Neural cell (in vitro differentiated cells): ENCODE measurements around the gene PPP1R11. TPM values are rescaled to one million over a fixed set of nuclear protein-coding genes. Genes with fewer than 3 reads are reported as not detected.

Source experiments
- H2AFZ ChIP-seq: fragments of 200-600, 300-800 bp; sonication (generic), shearing (Covaris generic); 2 replicates; pipeline ENCODE4 v1.6.0; 2014; ENCODE audit warnings: low read depth, mild to moderate bottlenecking, antibody characterized with exemption, low read length, moderate library complexity
- H3F3A ChIP-seq: fragments of 200-600 bp; shearing (Covaris generic); 2 replicates; pipeline ENCODE4 v1.6.1; 2016; ENCODE audit warnings: mild to moderate bottlenecking, moderate library complexity, mixed read lengths, antibody characterized with exemption, low read length; ENCODE audit not compliant: insufficient read depth, poor library complexity, severe bottlenecking
- H3K27ac ChIP-seq: fragments of 200-600, 300-800 bp; sonication (generic), shearing (Covaris generic); 2 replicates; pipeline ENCODE4 v1.5.1; 2014; ENCODE audit warnings: mild to moderate bottlenecking, low read length, moderate library complexity
- H3K27me3 ChIP-seq: fragments of 300-800, 200-600 bp; sonication (generic), shearing (Covaris generic); 2 replicates; pipeline ENCODE4 v1.6.0; 2014; ENCODE audit warnings: mild to moderate bottlenecking, low read depth, low read length, moderate library complexity; ENCODE audit not compliant: insufficient read depth
- H3K36me3 ChIP-seq: fragments of 300-800, 200-600 bp; sonication (generic), shearing (Covaris generic); 2 replicates; pipeline ENCODE4 v1.5.1; 2014; ENCODE audit warnings: mild to moderate bottlenecking, antibody characterized with exemption, low read length, moderate library complexity; ENCODE audit not compliant: insufficient read depth
- H3K4me2 ChIP-seq: fragments of 300-800, 200-600 bp; sonication (generic), shearing (Covaris generic); 2 replicates; pipeline ENCODE4 v1.6.0; 2014; ENCODE audit warnings: mild to moderate bottlenecking, low read length
- H3K4me3 ChIP-seq: fragments of 300-800, 200-600 bp; sonication (generic), shearing (Covaris generic); 2 replicates; pipeline ENCODE4 v1.5.1; 2014; ENCODE audit warnings: mild to moderate bottlenecking, low read length, moderate library complexity
- H3K79me2 ChIP-seq: fragments of 200-600 bp; shearing (Covaris generic); replicated peaks from 2 replicates; pipeline ENCODE4 v1.6.0; 2014; ENCODE audit warnings: mild to moderate bottlenecking, low read length, moderate library complexity; ENCODE audit not compliant: insufficient read depth
- H3K9ac ChIP-seq: fragments of 300-800, 200-600 bp; sonication (generic), shearing (Covaris generic); 2 replicates; pipeline ENCODE4 v1.6.1; 2016; ENCODE audit warnings: mild to moderate bottlenecking, low read length, mixed read lengths
- H3K9me2 ChIP-seq: fragments of 200-600 bp; shearing (Covaris generic); 2 replicates; pipeline ENCODE4 v1.6.1; 2016; ENCODE audit warnings: mild to moderate bottlenecking, low read length, mixed read lengths; ENCODE audit not compliant: insufficient read depth
- H3K9me3 ChIP-seq: fragments of 200-600, 300-800 bp; sonication (generic), shearing (Covaris generic); 2 replicates; pipeline ENCODE4 v1.6.1; 2016; ENCODE audit warnings: mild to moderate bottlenecking, mixed run types, low read length, moderate library complexity, mixed read lengths
- H4K20me1 ChIP-seq: fragments of 200-600 bp; shearing (Covaris generic); 2 replicates; pipeline ENCODE4 v1.6.1; 2016; ENCODE audit warnings: mild to moderate bottlenecking, mixed run types; ENCODE audit not compliant: insufficient read depth
- EP300 ChIP-seq: fragments of 450-650 bp; conservative IDR thresholded peaks from 2 replicates; pipeline ENCODE4 v1.6.1; 2014; ENCODE audit warnings: antibody characterized with exemption, mild to moderate bottlenecking, moderate library complexity; ENCODE audit not compliant: poor library complexity, severe bottlenecking
- EZH2 ChIP-seq: fragments of 200-600, 300-800 bp; shearing (Covaris generic), sonication (generic); IDR thresholded peaks from 2 replicates; pipeline ENCODE4 v1.6.1; 2014; ENCODE audit warnings: antibody characterized with exemption, low read length, borderline replicate concordance, mild to moderate bottlenecking; ENCODE audit not compliant: insufficient read depth, poor library complexity, severe bottlenecking
- RAD21 ChIP-seq: fragments of 450-650 bp; conservative IDR thresholded peaks from 2 replicates; pipeline ENCODE4 v1.6.1; 2014; ENCODE audit warnings: antibody characterized with exemption, mild to moderate bottlenecking, moderate library complexity
- REST ChIP-seq: IDR thresholded peaks from 2 replicates; pipeline ENCODE4 v1.6.1; 2012; ENCODE audit warnings: borderline replicate concordance
- SMC3 ChIP-seq: fragments of 450-650 bp; conservative IDR thresholded peaks from 2 replicates; pipeline ENCODE4 v1.6.1; 2014; ENCODE audit warnings: antibody characterized with exemption, mild to moderate bottlenecking, moderate library complexity; ENCODE audit not compliant: poor library complexity
- TAF1 ChIP-seq: IDR thresholded peaks from 2 replicates; pipeline ENCODE4 v1.6.1; 2012; ENCODE audit warnings: low read depth
- polyA plus RNA-seq: library from polyadenylated mRNA; depleted of rRNA; stranded (reverse); fragments of >200 nt; gene quantifications from 2 replicates; pipeline ENCODE4 v1.2.3, GENCODE V29; 2014

The PPP1R11 gene
- polyA plus RNA-seq, 1 donor from 2014 or later = 39.7 TPM

- no peaks in the 10 kb centered on the region for H3K36me3 ChIP-seq
- H3F3A ChIP-seq = no peaks in the 10 kb centered on the region
- H2AFZ ChIP-seq = no peak overlapping the region
- no peak overlapping the region for H3K27ac ChIP-seq
- H3K9me3 ChIP-seq = peaks cover 3% of the 10 kb centered on the region
- peak overlapping the region; percentile 60 for H3K4me3 ChIP-seq
- no peaks in the 10 kb centered on the region for H3K9me2 ChIP-seq
- H4K20me1 ChIP-seq = no peaks in the 10 kb centered on the region
- no peaks in the 10 kb centered on the region for H3K79me2 ChIP-seq
- peaks cover 88% of the 10 kb centered on the region for H3K27me3 ChIP-seq
- H3K4me2 ChIP-seq = no peak overlapping the region
- TF ChIP-seq EP300 (no peak), EZH2 (no peak), REST (no peak), TAF1 (no peak), RAD21 (no peak), SMC3 (no peak)
- peak overlapping the region; percentile 9 for H3K9ac ChIP-seq
Observed at GRCh38 chr6:30074331-30075093, 7.5 kb downstream of the PPP1R11 start.

- H2AFZ ChIP-seq = no peak within 1 kb of the TSS
- H3K4me3 ChIP-seq = peak within 1 kb of the TSS; percentile 60
- H3K4me2 ChIP-seq = no peak within 1 kb of the TSS
- peaks cover 3% of the 10 kb centered on the region for H3K9me3 ChIP-seq
- H4K20me1 ChIP-seq = no peaks in the 10 kb centered on the region
- no peaks in the 10 kb centered on the region for H3K79me2 ChIP-seq
- TF ChIP-seq RAD21 (no peak), EZH2 (peak; percentile 70), REST (no peak)
- no peaks in the 10 kb centered on the region for H3K9me2 ChIP-seq
- peaks cover 89% of the 10 kb centered on the region for H3K27me3 ChIP-seq
- H3K27ac ChIP-seq = no peak within 1 kb of the TSS
- H3K36me3 ChIP-seq = no peaks in the 10 kb centered on the region
- peak within 1 kb of the TSS; percentile 9 for H3K9ac ChIP-seq
- no peaks in the 10 kb centered on the region for H3F3A ChIP-seq
Observed at GRCh38 chr6:30075094-30075789, 8.2 kb downstream of the PPP1R11 start, which contains the start of gene RNF39. TSS of gene RNF39 (minus strand) at chr6:30075769. CDS start at chr6:30075585, 184 bp downstream.
